HT1080 (cell line): ENCODE data around the gene CELF2. TPM values are rescaled to one million over a fixed set of nuclear protein-coding genes. Genes with fewer than 3 reads are reported as not detected.

Experiments used
- DNase-seq: peaks from one replicate; pipeline ENCODE4 v3.0.0-alpha.2; 2015; ENCODE audit warnings: low read depth
- total RNA-seq: library from RNA; depleted of rRNA; stranded (reverse); fragments of >200 nt; shearing (Covaris generic); gene quantifications from 2 replicates; pipeline ENCODE4 v1.2.3, GENCODE V29; 2014

The CELF2 gene
- total RNA-seq, 1 experiment from 2014 or later = 9.7 TPM

DNA sequence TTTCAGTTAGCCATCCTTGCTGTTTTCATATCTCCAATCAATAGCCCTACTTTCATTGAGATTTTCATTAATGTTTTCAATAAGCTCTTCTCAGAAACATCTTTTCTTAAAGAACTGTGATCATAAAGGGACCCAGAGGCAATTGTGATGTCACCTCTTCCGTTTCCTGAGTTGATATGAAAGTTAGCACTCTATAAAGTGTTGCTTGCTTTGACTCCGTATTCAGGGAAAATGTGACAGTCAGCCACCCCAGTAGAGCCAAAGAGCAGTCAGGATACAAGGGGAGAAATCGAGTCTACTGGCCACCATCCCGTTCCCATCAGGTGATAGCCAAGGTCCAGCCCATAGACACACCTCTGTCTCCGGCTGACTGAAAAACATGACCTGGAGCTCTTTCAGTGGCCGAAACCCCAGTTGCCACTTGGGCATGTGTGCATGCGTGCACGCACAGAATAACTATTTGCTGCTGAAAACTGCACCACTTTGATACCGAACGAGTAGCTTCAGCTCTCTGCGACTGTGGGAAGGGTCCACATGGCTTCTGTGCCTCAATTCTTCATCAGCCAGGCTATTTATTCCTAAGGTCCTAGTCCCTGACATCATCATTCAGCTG, 302.4 kb downstream of the CELF2 start:
- DNase-seq = no peak

DNA sequence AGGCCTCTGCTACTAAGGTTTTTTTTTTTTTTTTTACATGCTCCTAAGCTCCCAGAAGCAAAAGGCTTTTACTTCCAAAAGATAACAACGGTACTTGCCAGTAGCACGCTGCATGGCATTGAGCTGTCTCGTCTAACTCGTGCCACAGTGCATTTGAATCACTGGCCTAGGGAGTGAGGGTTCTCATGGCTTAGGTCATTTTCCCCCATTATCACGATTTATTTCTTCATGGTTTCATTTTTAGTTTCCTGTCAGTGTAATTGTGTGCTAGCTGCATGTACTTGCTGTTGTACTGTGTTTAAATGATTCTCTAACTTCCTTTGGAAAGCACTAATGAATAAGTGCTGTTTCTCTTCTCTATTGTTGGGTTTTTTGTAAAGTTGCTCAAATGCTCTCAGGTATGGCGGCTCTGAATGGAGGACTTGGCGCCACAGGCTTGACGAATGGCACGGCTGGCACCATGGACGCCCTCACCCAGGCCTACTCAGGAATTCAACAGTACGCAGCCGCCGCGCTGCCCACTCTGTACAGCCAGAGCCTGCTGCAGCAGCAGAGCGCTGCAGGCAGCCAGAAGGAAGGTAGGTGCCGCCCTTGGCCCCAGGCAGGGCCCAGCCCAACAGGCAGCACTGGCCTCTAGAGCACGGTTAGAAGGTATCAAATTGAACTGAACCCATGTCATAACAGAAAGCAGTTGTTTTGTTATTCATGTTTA, 303.3 kb downstream of the CELF2 start:
- DNase-seq = no peak

GRCh38 chr10:11322698-11323097, 305.0 kb downstream of the CELF2 start:
- DNase-seq = no peak

- DNase-seq = no peak
These were observed 307.2 kb downstream of the CELF2 start for GRCh38 chr10:11324761-11325321.

GRCh38 chr10:11325817-11326216, 308.1 kb downstream of the CELF2 start:
- no peak for DNase-seq

GRCh38 chr10:11326241-11326640, 308.6 kb downstream of the CELF2 start:
- DNase-seq = no peak

GRCh38 chr10:11326913-11327616, 309.4 kb downstream of the CELF2 start:
- no peak for DNase-seq

GRCh38 chr10:11328264-11329061, 310.8 kb downstream of the CELF2 start:
- DNase-seq = no peak

GRCh38 chr10:11329062-11329673, 311.5 kb downstream of the CELF2 start:
- DNase-seq = no peak

GRCh38 chr10:11330383-11331045, 312.8 kb downstream of the CELF2 start:
- no peak for DNase-seq

- no peak for DNase-seq
These were observed 313.4 kb downstream of the CELF2 start for GRCh38 chr10:11331046-11331577.

- DNase-seq = peak; percentile 27
These were observed 314.1 kb downstream of the CELF2 start for GRCh38 chr10:11331726-11332125.

- no peak for DNase-seq
These were observed 315.2 kb downstream of the CELF2 start for GRCh38 chr10:11332846-11333245.

DNA sequence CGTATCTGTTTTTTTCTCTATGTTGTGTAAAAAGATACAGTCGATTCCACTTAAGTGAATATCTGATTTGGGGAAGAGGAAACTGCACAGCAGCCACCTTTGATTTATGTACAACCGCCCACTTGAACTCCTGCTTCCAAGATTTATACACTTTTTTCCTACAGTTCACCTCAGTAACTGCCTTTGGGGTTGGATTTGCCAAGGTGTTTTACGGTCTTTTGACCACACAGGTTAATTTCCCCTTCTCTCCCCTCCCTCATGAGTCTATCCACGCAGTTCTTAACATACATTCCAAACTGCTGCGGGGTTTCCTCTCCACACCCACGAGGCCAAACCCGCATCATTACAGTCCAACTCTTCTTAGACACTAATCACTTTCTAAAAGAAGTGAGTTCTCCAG, 316.8 kb downstream of the CELF2 start:
- no peak for DNase-seq

GRCh38 chr10:11335167-11335652, 317.5 kb downstream of the CELF2 start:
- DNase-seq = peak; percentile 21

GRCh38 chr10:11335881-11336430, 318.3 kb downstream of the CELF2 start:
- no peak for DNase-seq

DNA sequence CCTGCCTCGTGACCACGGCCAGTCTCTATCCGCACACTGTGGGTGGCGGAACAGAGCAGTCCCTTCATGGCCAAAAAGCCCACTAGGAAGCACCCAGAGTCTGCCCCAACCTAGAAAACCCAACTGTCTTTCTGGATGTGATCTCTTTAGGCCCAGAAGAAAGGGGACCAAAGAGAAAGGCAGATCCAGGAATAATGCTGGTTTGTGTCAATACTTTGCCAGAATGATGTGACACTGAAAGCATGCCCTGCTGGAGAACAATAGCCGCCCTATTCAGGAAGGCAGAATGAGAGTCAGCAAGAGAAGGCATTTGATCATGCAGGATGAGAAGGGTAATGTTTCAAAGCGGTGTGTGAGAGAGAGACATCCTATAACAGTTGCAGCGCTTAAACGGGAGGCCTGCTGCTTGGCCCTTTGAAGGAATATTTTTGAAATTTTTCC, 319.1 kb downstream of the CELF2 start:
- peak; percentile 50 for DNase-seq

- DNase-seq = no peak
These were observed 319.8 kb downstream of the CELF2 start for GRCh38 chr10:11337516-11337915.

DNA sequence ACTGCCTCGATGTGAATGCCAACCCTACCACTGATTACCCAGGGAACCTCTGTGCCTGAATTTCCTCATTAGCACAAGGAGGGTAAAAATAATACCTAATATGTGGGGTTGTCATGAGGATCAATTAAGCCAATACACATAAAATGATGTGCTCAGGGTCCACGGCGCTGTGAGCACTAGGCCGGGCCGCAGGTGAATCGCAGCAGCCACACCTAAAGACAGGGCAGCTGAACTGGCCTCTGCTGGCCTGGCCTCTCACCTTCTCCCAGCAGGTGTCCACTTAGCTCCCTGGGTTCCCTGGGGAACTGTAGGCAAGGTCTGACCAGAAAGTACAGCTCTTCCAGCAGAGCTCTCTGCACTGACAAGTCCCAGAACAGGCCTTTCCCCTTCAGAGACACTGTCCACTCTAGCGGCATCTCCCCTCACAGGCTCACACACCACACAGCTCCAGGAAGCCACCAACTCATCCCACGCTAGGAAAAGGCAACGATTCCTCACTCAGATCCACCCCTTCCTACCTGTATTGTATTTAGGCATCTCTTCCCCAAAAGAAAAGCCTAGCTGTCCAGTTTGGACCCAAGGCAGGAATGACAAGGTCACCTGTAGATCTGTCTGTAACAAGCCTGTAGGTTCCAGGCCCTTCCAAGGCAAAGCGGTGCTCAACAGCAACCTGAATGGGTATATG, 320.6 kb downstream of the CELF2 start:
- no peak for DNase-seq
